Stimulated activated naive CD8-positive, alpha-beta T cell treated with anti-CD3 and anti-CD28 coated beads, Interleukin-15, Interleukin-2, amounts not matched to agents 100 ng/mL and 50 ng/mL, for 24 hours (primary cell): Measurements from ENCODE around the gene COL20A1.
A peak's percentile ranks its signal among the peaks of the same experiment; 100 is the strongest.

Source experiments
- H3K27ac Mint-ChIP-seq: one replicate; pipeline ENCODE4 v1.8.0; 2021; ENCODE audit warnings: mild to moderate bottlenecking, mixed read lengths
- H3K27me3 Mint-ChIP-seq: one replicate; pipeline ENCODE4 v1.8.0; 2021; ENCODE audit warnings: mixed read lengths
- H3K36me3 Mint-ChIP-seq: one replicate; pipeline ENCODE4 v1.8.0; 2021; ENCODE audit warnings: low read depth, mixed read lengths
- H3K4me1 Mint-ChIP-seq: one replicate; pipeline ENCODE4 v1.8.0; 2021; ENCODE audit warnings: low read depth, mixed read lengths
- H3K4me3 Mint-ChIP-seq: one replicate; pipeline ENCODE4 v1.8.0; 2021; ENCODE audit warnings: mild to moderate bottlenecking, mixed read lengths
- H3K9me3 Mint-ChIP-seq: one replicate; pipeline ENCODE4 v1.8.0; 2021; ENCODE audit warnings: mixed read lengths

Gene COL20A1

DNA sequence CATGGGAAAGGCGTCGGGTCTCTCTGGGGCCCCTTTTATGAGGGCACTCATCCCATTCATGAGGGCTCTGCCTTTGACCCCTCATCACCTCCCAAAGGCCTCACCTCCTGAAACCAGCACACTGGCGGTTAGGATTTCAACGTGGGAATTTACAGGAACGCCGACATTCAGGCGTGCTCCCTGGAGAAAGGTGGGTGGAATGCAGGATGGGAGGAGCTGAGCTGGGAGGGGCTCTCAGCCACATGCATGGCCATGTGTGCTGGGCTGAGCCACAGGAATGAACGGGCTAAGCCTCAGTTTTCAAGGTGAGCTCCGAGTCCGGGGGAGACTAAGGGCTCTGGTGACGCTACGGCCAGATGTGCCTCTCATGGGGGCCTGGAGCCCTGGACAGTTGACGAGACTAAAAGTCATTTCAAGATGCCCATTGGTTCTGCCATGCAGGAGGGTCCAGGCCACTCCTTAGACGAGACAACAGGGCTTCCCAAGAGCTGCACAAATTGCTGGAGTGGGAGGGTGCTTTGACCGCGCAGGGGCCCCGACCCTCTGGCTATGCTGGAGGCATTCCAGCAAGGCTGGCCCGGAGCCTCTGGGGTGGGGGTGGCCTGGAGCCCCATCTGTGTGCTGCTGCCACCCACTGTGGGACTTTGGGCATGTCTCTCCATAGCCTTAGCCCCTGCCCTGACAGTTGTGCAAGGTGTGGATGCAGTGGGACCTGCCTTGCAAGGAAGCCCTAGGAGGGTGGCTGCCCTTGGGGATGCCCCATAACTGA, 24.1 kb upstream of the COL20A1 start:
- Mint-ChIP-seq H3K36me3 (no peaks in the 10 kb centered on the region), H3K4me3 (no peak overlapping the region), H3K27ac (no peak overlapping the region), H3K4me1 (peaks cover 12% of the 10 kb centered on the region), H3K27me3 (peaks cover 9% of the 10 kb centered on the region), H3K9me3 (no peaks in the 10 kb centered on the region)

- Mint-ChIP-seq H3K27me3 (peaks cover 4% of the 10 kb centered on the region), H3K27ac (no peak overlapping the region), H3K4me3 (no peak overlapping the region), H3K9me3 (no peaks in the 10 kb centered on the region), H3K36me3 (no peaks in the 10 kb centered on the region), H3K4me1 (peaks cover 19% of the 10 kb centered on the region)
These were observed 23.3 kb upstream of the COL20A1 start for GRCh38 chr20:63269724-63270123.

DNA sequence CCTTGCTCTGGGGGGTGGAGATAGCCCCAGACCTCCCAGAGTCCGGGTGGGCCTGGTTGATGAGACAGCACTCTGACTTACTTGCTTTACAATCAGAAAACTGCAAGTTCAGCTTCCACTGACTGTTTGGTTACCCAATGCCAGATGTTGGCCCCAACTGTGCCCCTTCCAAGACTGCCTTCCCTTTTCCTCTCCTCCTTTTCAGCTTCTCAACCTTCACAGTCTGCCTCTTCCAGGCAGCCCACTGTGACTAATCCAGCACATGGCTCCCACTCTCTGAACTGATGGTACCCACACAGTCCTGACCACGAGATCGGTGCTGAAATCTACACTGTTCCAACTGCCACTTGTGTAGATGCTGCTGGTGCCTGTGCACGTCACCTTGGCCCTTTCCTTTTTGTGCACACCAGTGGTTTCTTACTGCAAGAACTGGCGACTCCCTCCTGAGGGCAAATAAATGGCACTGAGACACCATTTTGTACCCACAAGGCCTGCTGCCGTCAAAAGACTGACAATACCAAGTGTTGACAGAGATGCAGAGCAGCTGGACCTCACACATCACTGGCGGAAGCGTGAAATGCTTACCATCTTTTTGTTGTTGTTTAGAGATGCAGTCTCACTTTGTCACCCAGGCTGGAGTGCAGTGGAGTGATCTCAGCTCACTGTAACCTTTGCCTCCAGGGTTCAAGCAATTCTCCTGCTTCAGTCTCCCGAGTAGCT, 22.2 kb upstream of the COL20A1 start:
- Mint-ChIP-seq H3K9me3 (no peaks in the 10 kb centered on the region), H3K4me1 (peaks cover 25% of the 10 kb centered on the region), H3K27ac (no peak overlapping the region), H3K27me3 (peaks cover 4% of the 10 kb centered on the region), H3K4me3 (no peak overlapping the region), H3K36me3 (no peaks in the 10 kb centered on the region)

GRCh38 chr20:63272105-63273058, 20.6 kb upstream of the COL20A1 start, which contains the start of gene ARFGAP1:
TSS of gene ARFGAP1 (plus strand) at chr20:63272813. CDS start at chr20:63275581, 2,768 bp downstream.
- no peaks in the 10 kb centered on the region for H3K9me3 Mint-ChIP-seq
- H3K4me1 Mint-ChIP-seq = peaks cover 25% of the 10 kb centered on the region
- H3K36me3 Mint-ChIP-seq = peaks cover 8% of the 10 kb centered on the region
- H3K4me3 Mint-ChIP-seq = peak within 1 kb of the TSS; percentile 91
- H3K27ac Mint-ChIP-seq = peak within 1 kb of the TSS; percentile 94
- H3K27me3 Mint-ChIP-seq = no peaks in the 10 kb centered on the region

- peak overlapping the region; percentile 94 for H3K27ac Mint-ChIP-seq
- peak overlapping the region; percentile 91 for H3K4me3 Mint-ChIP-seq
- H3K36me3 Mint-ChIP-seq = peaks cover 11% of the 10 kb centered on the region
- peaks cover 25% of the 10 kb centered on the region for H3K4me1 Mint-ChIP-seq
- H3K27me3 Mint-ChIP-seq = no peaks in the 10 kb centered on the region
- H3K9me3 Mint-ChIP-seq = no peaks in the 10 kb centered on the region
These were observed 19.9 kb upstream of the COL20A1 start for GRCh38 chr20:63273059-63273579.

DNA sequence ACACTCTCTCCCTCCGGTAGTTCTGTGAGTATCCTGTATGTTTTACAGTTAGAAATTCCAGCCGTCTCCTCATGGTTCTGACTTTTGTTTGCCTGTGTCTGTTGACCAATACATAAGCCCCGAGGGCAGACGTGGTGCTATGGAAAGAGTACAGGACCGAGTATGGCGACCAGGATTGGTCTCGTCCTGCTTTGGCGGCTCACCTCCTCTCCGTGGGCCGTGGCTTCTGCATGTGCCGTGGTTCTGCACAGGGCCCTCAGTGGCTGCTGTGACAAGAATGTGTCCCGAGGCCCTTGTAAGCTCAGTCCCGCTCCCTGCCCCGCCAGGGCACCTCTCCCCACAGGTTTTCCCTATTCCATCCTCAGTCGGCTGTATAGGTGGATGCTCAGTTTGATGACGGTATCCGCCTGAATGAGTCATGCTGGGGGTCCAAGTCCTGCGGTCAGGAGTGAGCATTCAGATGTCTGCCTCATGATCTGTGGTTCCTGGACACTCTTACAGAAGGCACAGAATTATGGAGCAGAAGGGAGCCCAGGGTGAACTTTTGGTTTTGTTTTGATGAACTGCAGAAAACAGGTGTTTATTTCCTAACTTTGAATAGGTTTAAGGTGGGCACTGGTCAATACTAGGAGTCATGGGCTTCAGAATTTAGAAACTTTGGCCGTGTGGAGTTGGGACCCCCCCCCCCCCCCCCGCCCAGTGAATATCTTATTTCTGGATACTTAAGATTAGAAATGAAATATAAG, 19.2 kb upstream of the COL20A1 start:
- Mint-ChIP-seq H3K9me3 (no peaks in the 10 kb centered on the region), H3K27me3 (no peaks in the 10 kb centered on the region), H3K4me3 (peak overlapping the region; percentile 91), H3K4me1 (peaks cover 25% of the 10 kb centered on the region), H3K36me3 (peaks cover 11% of the 10 kb centered on the region), H3K27ac (peak overlapping the region; percentile 94)

DNA sequence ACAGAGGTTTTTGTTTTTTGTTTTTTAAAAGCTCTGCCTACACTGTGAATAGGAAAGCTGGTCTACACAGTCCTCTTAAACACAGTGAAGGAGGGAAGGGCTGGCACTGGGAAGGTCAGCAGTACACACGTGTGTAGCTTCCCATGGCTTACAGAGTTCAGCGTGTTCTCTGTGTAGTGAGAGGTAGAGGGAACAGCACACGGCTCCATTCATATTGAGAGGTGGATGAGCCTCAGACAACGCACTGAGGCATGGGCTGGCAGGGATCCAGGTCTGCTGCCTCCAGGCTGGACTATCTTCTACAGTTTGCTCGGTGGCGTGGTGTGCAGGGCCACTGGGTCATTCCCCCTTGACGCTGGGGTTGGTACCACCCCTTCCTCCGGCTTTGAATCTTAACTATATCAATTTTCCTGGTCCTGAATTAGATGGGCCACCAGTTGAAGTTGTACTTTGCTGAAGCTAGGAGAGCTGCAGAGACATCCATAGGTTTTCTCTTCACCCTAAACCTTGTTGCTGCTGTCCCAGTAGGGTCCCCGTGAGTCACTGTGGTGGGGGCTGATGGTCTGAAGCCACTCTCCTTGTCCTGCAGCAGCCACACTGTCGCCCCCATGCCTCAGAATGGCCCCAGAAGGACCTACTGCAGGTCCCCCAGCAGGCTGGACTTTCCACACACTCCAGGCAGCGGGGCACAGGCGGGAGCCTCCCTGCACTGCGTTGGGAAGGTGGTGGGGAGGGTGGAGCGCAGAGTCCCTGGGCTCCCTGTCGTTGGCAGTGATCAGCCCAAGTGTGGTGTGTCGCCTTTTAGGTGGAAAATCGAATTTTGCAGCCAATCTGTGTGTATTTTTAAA, 18.4 kb upstream of the COL20A1 start:
- no peak overlapping the region for H3K27ac Mint-ChIP-seq
- no peaks in the 10 kb centered on the region for H3K27me3 Mint-ChIP-seq
- no peaks in the 10 kb centered on the region for H3K9me3 Mint-ChIP-seq
- peak overlapping the region; percentile 39 for H3K4me3 Mint-ChIP-seq
- peaks cover 15% of the 10 kb centered on the region for H3K36me3 Mint-ChIP-seq
- H3K4me1 Mint-ChIP-seq = peaks cover 25% of the 10 kb centered on the region

GRCh38 chr20:63275825-63276224, 17.2 kb upstream of the COL20A1 start:
- H3K36me3 Mint-ChIP-seq = peaks cover 19% of the 10 kb centered on the region
- no peak overlapping the region for H3K27ac Mint-ChIP-seq
- H3K9me3 Mint-ChIP-seq = no peaks in the 10 kb centered on the region
- H3K4me3 Mint-ChIP-seq = no peak overlapping the region
- H3K4me1 Mint-ChIP-seq = peaks cover 25% of the 10 kb centered on the region
- H3K27me3 Mint-ChIP-seq = no peaks in the 10 kb centered on the region

DNA sequence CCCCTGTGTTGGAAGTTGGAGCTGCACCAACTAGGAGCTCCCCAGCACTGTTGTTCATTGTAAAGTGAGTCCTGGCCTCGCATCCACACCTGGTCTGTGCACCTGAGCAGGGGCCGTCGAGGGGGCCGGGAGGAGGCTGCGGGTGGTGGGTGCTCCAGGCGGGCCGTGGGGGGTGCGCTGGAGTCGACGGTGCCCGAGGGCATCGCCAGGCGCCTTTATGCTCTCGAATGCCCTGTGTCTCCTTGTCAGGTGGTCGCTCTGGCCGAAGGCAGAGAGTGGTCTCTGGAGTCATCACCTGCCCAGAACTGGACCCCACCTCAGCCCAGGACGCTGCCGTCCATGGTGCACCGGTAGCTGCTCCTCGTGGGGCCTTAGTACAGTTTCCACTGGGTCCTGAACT, 16.0 kb upstream of the COL20A1 start:
- peaks cover 20% of the 10 kb centered on the region for H3K4me1 Mint-ChIP-seq
- no peaks in the 10 kb centered on the region for H3K9me3 Mint-ChIP-seq
- H3K27ac Mint-ChIP-seq = no peak overlapping the region
- no peak overlapping the region for H3K4me3 Mint-ChIP-seq
- no peaks in the 10 kb centered on the region for H3K27me3 Mint-ChIP-seq
- peaks cover 19% of the 10 kb centered on the region for H3K36me3 Mint-ChIP-seq

DNA sequence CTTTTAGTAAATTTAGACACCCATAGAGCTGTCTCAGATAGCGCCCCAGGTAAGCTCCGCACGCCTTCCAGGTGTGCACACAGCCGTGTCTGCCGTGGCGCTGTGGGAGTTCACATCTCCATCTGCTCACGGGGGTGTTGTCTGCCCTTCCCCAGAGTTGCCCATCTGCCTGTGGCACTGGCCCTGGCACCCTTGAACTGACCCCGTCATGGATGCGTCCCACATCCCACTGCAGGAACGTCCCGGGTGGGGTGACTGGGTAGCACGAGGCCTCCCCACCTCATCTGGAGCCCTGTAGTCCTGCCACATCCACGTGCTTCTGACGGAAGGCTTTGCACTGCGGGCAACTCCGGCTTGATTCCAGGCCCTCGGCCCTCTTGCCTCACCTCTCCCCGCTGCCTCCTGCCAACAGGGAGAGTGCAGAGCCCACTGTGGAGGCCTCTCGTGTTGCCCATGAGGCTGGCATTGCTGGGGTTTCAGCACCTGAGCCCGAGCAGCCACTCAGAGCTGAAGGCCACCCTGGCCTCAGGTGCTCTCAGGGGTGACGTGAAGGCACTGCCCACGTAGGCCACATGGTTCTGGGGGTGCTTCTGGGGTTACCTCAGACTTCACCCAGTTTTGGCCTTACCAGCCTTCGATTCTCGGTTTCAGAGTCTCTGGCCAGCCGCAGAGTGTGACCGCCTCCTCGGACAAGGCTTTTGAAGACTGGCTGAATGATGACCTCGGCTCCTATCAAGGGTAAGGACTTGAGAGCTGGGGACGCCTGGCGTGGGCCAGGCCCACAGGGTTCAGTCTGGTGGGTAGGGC, 15.3 kb upstream of the COL20A1 start:
- no peak overlapping the region for H3K27ac Mint-ChIP-seq
- peaks cover 19% of the 10 kb centered on the region for H3K36me3 Mint-ChIP-seq
- no peaks in the 10 kb centered on the region for H3K9me3 Mint-ChIP-seq
- no peak overlapping the region for H3K4me3 Mint-ChIP-seq
- H3K4me1 Mint-ChIP-seq = peaks cover 20% of the 10 kb centered on the region
- no peaks in the 10 kb centered on the region for H3K27me3 Mint-ChIP-seq

- H3K36me3 Mint-ChIP-seq = peaks cover 19% of the 10 kb centered on the region
- H3K27me3 Mint-ChIP-seq = no peaks in the 10 kb centered on the region
- no peak overlapping the region for H3K4me3 Mint-ChIP-seq
- H3K27ac Mint-ChIP-seq = no peak overlapping the region
- no peaks in the 10 kb centered on the region for H3K9me3 Mint-ChIP-seq
- H3K4me1 Mint-ChIP-seq = peaks cover 16% of the 10 kb centered on the region
These were observed 14.3 kb upstream of the COL20A1 start for GRCh38 chr20:63278661-63279060.

DNA sequence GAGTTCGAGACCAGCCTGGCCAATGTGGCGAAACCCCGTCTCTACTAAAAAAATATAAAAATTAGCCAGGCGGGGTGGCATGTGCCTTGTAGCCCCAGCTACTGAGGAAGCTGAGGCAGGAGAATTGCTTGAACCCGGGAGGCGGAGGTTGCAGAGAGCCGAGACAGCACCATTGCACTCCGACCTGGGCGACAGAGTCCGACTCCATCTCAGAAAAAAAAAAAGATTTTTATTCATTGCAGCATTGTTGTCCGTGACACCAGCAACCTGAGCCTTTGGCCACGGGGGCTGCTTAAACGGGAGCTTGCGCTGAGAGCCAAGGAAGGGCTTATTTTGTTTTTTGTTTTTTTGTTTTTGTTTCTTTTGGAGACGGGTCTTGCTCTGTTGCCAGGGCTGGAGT, 13.1 kb upstream of the COL20A1 start:
- no peak overlapping the region for H3K4me3 Mint-ChIP-seq
- no peaks in the 10 kb centered on the region for H3K9me3 Mint-ChIP-seq
- H3K27ac Mint-ChIP-seq = no peak overlapping the region
- peaks cover 19% of the 10 kb centered on the region for H3K36me3 Mint-ChIP-seq
- no peaks in the 10 kb centered on the region for H3K27me3 Mint-ChIP-seq
- peaks cover 5% of the 10 kb centered on the region for H3K4me1 Mint-ChIP-seq

DNA sequence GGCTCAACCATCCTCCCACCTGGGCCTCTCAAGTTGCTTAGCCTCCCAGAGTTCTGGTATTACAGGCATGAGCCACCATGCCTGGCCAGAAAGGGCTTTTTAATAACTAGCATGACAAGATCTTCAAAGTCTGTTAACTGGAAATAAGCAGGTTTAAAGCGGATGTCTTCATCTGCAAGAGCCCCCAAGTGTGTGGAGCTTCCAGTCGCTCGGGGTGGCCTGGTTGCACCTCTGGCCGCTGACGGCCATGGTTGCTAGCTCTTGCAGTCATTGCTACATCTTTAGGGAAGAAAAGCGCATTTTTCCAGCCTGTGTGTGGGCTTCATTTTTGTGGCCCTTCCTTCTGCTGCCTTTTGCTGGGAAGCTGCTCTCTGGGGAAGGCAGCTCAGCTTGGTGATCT, 12.6 kb upstream of the COL20A1 start:
- H3K4me3 Mint-ChIP-seq = no peak overlapping the region
- H3K27ac Mint-ChIP-seq = no peak overlapping the region
- peaks cover 19% of the 10 kb centered on the region for H3K36me3 Mint-ChIP-seq
- H3K27me3 Mint-ChIP-seq = no peaks in the 10 kb centered on the region
- H3K9me3 Mint-ChIP-seq = no peaks in the 10 kb centered on the region
- H3K4me1 Mint-ChIP-seq = peaks cover 2% of the 10 kb centered on the region
